HCT116 (cell line): Measurements from ENCODE around the gene INTS4.

ENCODE experiments used
- CTCF ChIP-seq, 3 experiments: fragments of 200-600 bp in 1 of 3; sonication (generic) in 1 of 3; IDR thresholded peaks in 2 of 3; conservative IDR thresholded peaks in 1 of 3; 2 replicates each; pipeline ENCODE4 v1.5.1; 2012 to 2017; ENCODE audit warnings: low read depth in 2 of 3, low read length in 2 of 3, antibody characterized with exemption in 1 of 3, borderline replicate concordance in 1 of 3, control low read depth in 1 of 3, mild to moderate bottlenecking in 1 of 3, mixed read lengths in 1 of 3, mixed run types in 1 of 3, moderate library complexity in 1 of 3; ENCODE audit not compliant: insufficient read depth in 1 of 3
- EGR1 ChIP-seq: IDR thresholded peaks from 2 replicates; pipeline ENCODE4 v1.6.1; 2012; ENCODE audit warnings: low read depth
- EZH2phosphoT487 ChIP-seq: fragments of 200-600 bp; IDR thresholded peaks from 2 replicates; pipeline ENCODE4 v1.6.1; 2018; ENCODE audit warnings: antibody characterized with exemption, borderline replicate concordance
- FOSL1 ChIP-seq: IDR thresholded peaks from 2 replicates; pipeline ENCODE4 v1.6.1; 2012; ENCODE audit warnings: low read depth
- POLR2A ChIP-seq: IDR thresholded peaks from 2 replicates; pipeline ENCODE4 v1.7.0; 2011; ENCODE audit warnings: borderline replicate concordance; ENCODE audit not compliant: insufficient read depth, insufficient read length; ENCODE audit errors: extremely low read depth
- POLR2AphosphoS5 ChIP-seq: IDR thresholded peaks from 2 replicates; pipeline ENCODE4 v1.6.1; 2011; ENCODE audit warnings: mild to moderate bottlenecking, low read depth, low read length, moderate library complexity
- RAD21 ChIP-seq: IDR thresholded peaks from 2 replicates; pipeline ENCODE4 v1.6.1; 2012; ENCODE audit warnings: low read depth, mild to moderate bottlenecking
- REST ChIP-seq: IDR thresholded peaks from 2 replicates; pipeline ENCODE4 v1.6.1; 2012; ENCODE audit warnings: low read depth
- SP1 ChIP-seq: IDR thresholded peaks from 2 replicates; pipeline ENCODE4 v1.6.1; 2012; ENCODE audit warnings: low read depth
- YY1 ChIP-seq: IDR thresholded peaks from 2 replicates; pipeline ENCODE4 v1.6.1; 2011; ENCODE audit warnings: low read length, low read depth, moderate library complexity, mild to moderate bottlenecking; ENCODE audit not compliant: insufficient replicate concordance; ENCODE audit errors: extremely low read depth
- TF ChIP-seq, protein P1 (sequence below): IDR thresholded peaks from 2 replicates; pipeline ENCODE4 v1.6.1; 2012

DNA sequence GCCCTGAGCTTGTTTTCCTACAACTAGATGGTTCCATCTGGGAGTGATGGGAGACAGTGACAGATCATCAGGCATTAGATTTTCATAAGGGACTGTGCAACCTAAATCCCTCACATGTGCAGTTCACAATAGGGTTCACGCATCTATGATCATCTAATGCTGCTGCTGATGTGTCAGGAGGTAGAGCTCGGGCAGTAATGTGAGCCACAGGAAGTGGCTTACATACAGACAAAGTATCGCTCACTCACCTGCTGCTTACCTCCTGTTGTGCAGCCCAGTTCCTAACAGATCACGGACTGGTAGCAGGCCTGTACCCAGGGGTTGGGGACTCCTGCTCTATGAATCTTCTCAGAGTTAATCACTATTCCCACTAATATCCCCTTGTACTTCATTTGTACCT is 161.2 kb downstream of the INTS4 start:
- TF ChIP-seq CTCF (IDR thresholded peaks at IDR 0.05 in 2 of 3, conservative IDR thresholded peaks at IDR 0.05 in 1 of 3; ENCODE audit: borderline replicate concordance in 1 of 3, insufficient read depth in 1 of 3, low read depth in 2 of 3, low read length in 2 of 3): no peak
- TF ChIP-seq FOSL1: no peak
- TF ChIP-seq EGR1: no peak
- TF ChIP-seq POLR2AphosphoS5: no peak
- TF ChIP-seq YY1: no peak
- TF ChIP-seq, protein P1, sequence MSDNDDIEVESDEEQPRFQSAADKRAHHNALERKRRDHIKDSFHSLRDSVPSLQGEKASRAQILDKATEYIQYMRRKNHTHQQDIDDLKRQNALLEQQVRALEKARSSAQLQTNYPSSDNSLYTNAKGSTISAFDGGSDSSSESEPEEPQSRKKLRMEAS: no peak
- no peak for TF ChIP-seq REST
- TF ChIP-seq POLR2A: no peak
- TF ChIP-seq EZH2phosphoT487: no peak
- no peak for TF ChIP-seq SP1
- TF ChIP-seq RAD21: no peak
